HEK293T (cell line): ENCODE results near the gene AKR7A3.
"Not testable (repeated sequence)": the region's sequence is repeated elsewhere in the genome, so short reads cannot be mapped to it uniquely, and the experiment has no call there.

Experiments
- CTCF ChIA-PET: fragments of 350-600 bp; formaldehyde crosslinking; extraction: SDS; loops from one replicate; lab custom pipeline; 2021; ENCODE audit warnings: antibody characterized with exemption, inconsistent platforms; lab: Yijun Ruan, JAX
- POLR2A ChIA-PET: fragments of 350-600 bp; formaldehyde crosslinking; extraction: SDS; loops from one replicate; lab custom pipeline; 2020; ENCODE audit warnings: antibody characterized with exemption, inconsistent platforms; lab: Yijun Ruan, JAX
- DNase-seq: peaks from one replicate; pipeline ENCODE4 v3.0.0; 2012; ENCODE audit warnings: mixed read lengths; ENCODE audit errors: extremely low spot score
- ARNT ChIP-seq: fragments of 450-650 bp; IDR thresholded peaks from 2 replicates; pipeline ENCODE4 v1.6.1; 2017; ENCODE audit warnings: mild to moderate bottlenecking
- BHLHE40 ChIP-seq: fragments of 450-650 bp; IDR thresholded peaks from 2 replicates; pipeline ENCODE4 v1.6.1; 2016; ENCODE audit warnings: mild to moderate bottlenecking, moderate library complexity, borderline replicate concordance
- CTBP1 ChIP-seq: fragments of 450-650 bp; IDR thresholded peaks from 2 replicates; pipeline ENCODE4 v1.6.1; 2016; ENCODE audit warnings: borderline replicate concordance
- ELF4 ChIP-seq: fragments of 450-650 bp; IDR thresholded peaks from 2 replicates; pipeline ENCODE4 v1.6.1; 2017; ENCODE audit warnings: antibody characterized with exemption
- FOXA1 ChIP-seq: fragments of 450-650 bp; IDR thresholded peaks from 2 replicates; pipeline ENCODE4 v1.6.1; 2016; ENCODE audit warnings: mild to moderate bottlenecking
- FOXK2 ChIP-seq: fragments of 450-650 bp; IDR thresholded peaks from 2 replicates; pipeline ENCODE4 v1.6.1; 2016; ENCODE audit warnings: mild to moderate bottlenecking
- FOXM1 ChIP-seq: fragments of 450-650 bp; IDR thresholded peaks from 2 replicates; pipeline ENCODE4 v1.6.1; 2017; ENCODE audit warnings: mild to moderate bottlenecking, borderline replicate concordance
- HDGF ChIP-seq: fragments of 450-650 bp; IDR thresholded peaks from 2 replicates; pipeline ENCODE4 v1.6.1; 2017; ENCODE audit warnings: antibody characterized with exemption, borderline replicate concordance
- L3MBTL2 ChIP-seq: fragments of 450-650 bp; conservative IDR thresholded peaks from 2 replicates; pipeline ENCODE4 v1.6.1; 2016; ENCODE audit warnings: mild to moderate bottlenecking
- LEF1 ChIP-seq: fragments of 450-650 bp; IDR thresholded peaks from 2 replicates; pipeline ENCODE4 v1.6.1; 2017; ENCODE audit warnings: mild to moderate bottlenecking, borderline replicate concordance
- NFRKB ChIP-seq: fragments of 450-650 bp; IDR thresholded peaks from 2 replicates; pipeline ENCODE4 v1.6.1; 2016; ENCODE audit warnings: mild to moderate bottlenecking, moderate library complexity
- PKNOX1 ChIP-seq: fragments of 450-650 bp; IDR thresholded peaks from 2 replicates; pipeline ENCODE4 v1.6.1; 2016
- SP1 ChIP-seq: fragments of 450-650 bp; IDR thresholded peaks from 2 replicates; pipeline ENCODE4 v1.6.1; 2017
- SUZ12 ChIP-seq: fragments of 450-650 bp; IDR thresholded peaks from 2 replicates; pipeline ENCODE4 v1.6.1; 2016; ENCODE audit warnings: mild to moderate bottlenecking
- TARDBP ChIP-seq: fragments of 450-650 bp; IDR thresholded peaks from 2 replicates; pipeline ENCODE4 v1.6.1; 2016
- ZNF384 ChIP-seq: fragments of 450-650 bp; IDR thresholded peaks from 2 replicates; pipeline ENCODE4 v1.6.1; 2016

The AKR7A3 gene

GRCh38 chr1:19287436-19288185 is 959 bp downstream of the AKR7A3 start:
- no peak for DNase-seq
- POLR2A ChIA-PET = no interaction called here
- TF ChIP-seq CTBP1 (no peak), HDGF (no peak), FOXK2 (no peak), LEF1 (no peak), BHLHE40 (no peak), FOXA1 (no peak), L3MBTL2 (no peak), SUZ12 (no peak), TARDBP (no peak), FOXM1 (no peak), NFRKB (no peak), PKNOX1 (no peak), SP1 (no peak)
- CTCF ChIA-PET = no interaction called here

- DNase-seq, CTCF ChIA-PET, POLR2A ChIA-PET: not testable (repeated sequence)
Measured at GRCh38 chr1:19285807-19286206, 2.8 kb downstream of the AKR7A3 start.

- CTCF ChIA-PET, DNase-seq, POLR2A ChIA-PET: not testable (repeated sequence)
Measured at GRCh38 chr1:19285366-19285765, 3.2 kb downstream of the AKR7A3 start.

DNA sequence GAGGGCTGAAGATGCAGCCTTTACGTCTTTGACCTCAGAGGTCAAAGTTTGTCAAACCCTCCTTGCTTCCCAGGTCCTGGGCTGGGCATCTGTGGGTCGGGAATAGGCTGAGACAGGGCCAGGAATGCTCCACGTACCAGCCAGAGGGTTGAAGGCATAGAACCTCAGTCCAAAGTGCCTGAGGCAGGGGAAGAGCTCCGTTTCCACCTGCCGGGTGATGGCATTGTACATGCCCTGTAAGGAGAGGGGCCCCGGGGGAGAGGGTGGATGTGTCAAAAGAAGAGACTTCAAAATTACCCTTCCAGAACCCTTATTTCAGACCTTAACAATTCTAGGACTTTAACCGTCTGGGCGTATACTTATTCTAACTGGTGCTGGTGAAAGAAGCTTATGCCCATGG is 3.7 kb downstream of the AKR7A3 start:
- ChIA-PET POLR2A (no interaction called here), CTCF (no interaction called here)
- TF ChIP-seq FOXM1 (no peak), SUZ12 (no peak), ZNF384 (no peak), SP1 (no peak), LEF1 (no peak)
- DNase-seq = no peak

DNA sequence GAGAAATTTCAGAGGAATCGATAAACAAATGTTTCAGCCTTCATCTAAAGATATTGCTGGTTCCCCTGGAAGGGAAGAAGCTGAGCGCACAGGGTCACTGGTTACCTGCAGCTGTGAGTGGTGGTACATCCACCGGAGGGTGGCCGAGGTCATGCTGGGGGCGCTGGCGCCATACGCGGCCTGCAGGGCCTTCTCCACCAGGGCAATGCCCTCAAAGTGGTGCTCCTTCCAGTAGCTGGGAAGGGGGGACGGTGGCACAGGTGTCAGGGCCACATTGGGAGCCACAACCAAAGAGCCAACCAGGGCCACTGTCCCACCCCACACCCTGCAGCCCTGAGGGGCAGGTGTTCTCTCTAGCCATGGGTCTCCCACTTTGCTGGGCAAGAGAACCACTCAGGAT is 4.7 kb downstream of the AKR7A3 start:
- TF ChIP-seq ELF4 (no peak), ZNF384 (no peak), SUZ12 (no peak), PKNOX1 (no peak), CTBP1 (no peak), NFRKB (no peak), HDGF (no peak), BHLHE40 (no peak), L3MBTL2 (no peak), ARNT (no peak), SP1 (no peak), TARDBP (no peak), FOXK2 (no peak), LEF1 (no peak), FOXA1 (no peak), FOXM1 (no peak)
- POLR2A ChIA-PET = no interaction called here
- CTCF ChIA-PET = no interaction called here
- DNase-seq = no peak

DNA sequence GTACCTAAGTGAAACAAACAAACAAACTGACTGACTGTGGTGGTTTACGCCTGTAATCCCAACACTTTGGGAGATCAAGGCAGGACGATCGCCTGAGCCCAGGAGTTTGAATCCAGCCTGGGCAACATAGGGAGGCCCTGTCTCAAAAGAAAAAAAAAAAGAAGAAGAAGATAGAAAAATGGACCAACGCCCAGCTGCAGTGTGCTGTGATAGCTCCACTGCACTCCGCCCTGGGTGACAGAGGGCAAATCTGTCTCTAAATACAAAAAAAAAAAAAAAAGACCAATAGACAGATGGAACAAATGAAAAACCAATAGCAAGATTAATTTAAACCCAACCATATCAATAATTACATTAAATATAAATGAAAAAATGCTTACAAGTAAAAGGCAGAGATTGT is 13.9 kb downstream of the AKR7A3 start:
- ChIA-PET CTCF (no interaction called here), POLR2A (no interaction called here)
- DNase-seq = no peak

GRCh38 chr1:19273844-19274531 is 14.6 kb downstream of the AKR7A3 start:
- CTCF ChIA-PET, POLR2A ChIA-PET, DNase-seq: not testable (repeated sequence)

More for the DNA sequence above, 13.9 kb downstream of the AKR7A3 start:
- TF ChIP-seq L3MBTL2 = no peak
- no peak for TF ChIP-seq ELF4
- TF ChIP-seq PKNOX1 = no peak
- no peak for TF ChIP-seq ZNF384
- no peak for TF ChIP-seq FOXM1
